ENCODE results near the gene CYSTM1. TPM values are rescaled to one million over a fixed set of nuclear protein-coding genes. Genes with fewer than 3 reads are reported as not detected.

The CYSTM1 gene
- total RNA-seq, 2 experiments from 2014 or later: 10.5 to 12.2 TPM

DNA sequence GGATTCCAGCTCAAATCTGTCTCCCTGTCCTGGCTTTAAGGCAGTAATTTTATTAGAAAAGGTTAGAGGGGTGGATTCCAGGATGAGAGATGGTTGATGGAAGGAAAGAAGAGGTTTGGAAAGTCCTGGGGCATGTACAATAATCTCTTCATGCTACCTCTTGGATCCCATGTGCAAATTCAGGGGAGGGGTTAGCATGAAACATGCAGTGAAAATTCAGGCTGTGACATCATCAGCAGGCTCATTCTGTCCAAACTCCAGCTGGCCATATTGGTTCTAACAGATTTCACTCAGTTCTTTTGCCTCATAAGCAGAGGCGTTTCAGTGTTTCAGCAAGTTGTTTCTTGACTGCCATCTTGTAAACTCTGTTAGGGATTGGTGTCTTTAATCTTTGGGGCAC is 55.4 kb downstream of the CYSTM1 start:
- ATAC-seq (no peak), DNase-seq (no peak)
- ChIA-PET CTCF (interaction anchor here (1.0 to 2.3 kb wide), 2 partner anchors 9 to 122 kb away, joined by 3 to 8 read pairs; no protein-coding TSS in a partner anchor), POLR2A (no interaction called here)
- Mint-ChIP-seq H3K27me3 (ENCODE audit: low read depth) (peaks cover 11% of the 10 kb centered on the region), H3K9me3 (ENCODE audit: insufficient read depth) (no peaks in the 10 kb centered on the region), H3K4me1 (ENCODE audit: low read depth) (no peaks in the 10 kb centered on the region), H3K4me3 (no peak overlapping the region), H3K36me3 (ENCODE audit: low read depth) (no peaks in the 10 kb centered on the region), H3K27ac (no peak overlapping the region)

DNA sequence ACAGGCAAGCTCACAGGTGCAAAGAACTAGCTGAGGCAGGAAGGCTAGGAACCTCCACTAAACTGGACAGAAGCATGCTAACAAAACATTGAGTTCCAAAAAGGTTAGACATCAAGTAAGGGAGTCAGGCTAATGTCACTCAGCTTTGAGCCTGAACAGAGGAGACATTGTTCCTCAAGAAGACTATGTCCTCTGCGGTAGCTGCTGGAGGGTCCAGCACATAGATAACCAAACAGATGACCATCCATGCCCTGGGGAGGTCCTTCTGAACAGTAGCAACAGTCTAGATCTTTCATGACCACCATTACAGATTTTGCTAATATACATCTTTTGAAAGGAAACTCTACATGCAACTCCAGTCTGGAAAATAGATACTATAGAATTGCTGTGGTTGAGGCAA is 57.7 kb downstream of the CYSTM1 start:
- CTCF ChIA-PET: interaction anchor here (0.5 to 1.8 kb wide), 5 partner anchors 12 to 126 kb away, joined by 3 to 7 read pairs (median 3); no protein-coding TSS in a partner anchor

DNA sequence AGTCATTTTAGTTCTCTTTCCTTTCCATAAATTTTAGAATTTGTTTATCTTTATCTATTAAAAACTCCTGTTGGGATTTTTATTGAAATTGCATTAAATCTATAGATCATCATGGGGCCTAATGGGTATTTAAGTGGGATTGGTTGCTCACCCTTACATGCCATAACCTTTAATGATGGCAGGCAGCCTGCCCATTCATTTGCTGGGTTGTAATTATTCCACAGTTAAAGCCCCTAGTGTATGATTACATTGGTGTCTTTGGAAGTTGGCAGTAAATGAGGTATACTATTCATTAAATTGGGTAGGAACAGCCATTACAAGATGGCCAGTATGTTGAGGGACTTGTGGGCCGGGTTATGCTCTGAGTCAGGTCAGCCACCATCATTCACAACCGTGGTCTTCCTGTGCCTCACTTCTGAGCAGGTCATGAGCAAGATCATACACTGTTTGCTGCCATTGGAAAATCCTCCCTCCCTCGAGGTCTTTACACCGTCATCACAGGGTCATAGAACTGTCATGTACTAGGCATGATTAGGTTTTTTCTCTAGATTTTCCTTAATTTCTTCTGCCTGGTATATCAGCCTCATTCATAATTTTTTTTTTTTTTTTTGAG is 59.5 kb downstream of the CYSTM1 start:
- CTCF ChIA-PET: interaction anchor here (0.7 to 28.9 kb wide), 2 partner anchors 115 to 118 kb away, joined by 4 to 796 read pairs; partner anchors contain the start of gene HBEGF
- Mint-ChIP-seq H3K27me3 (ENCODE audit: low read depth) (peaks cover 11% of the 10 kb centered on the region), H3K36me3 (ENCODE audit: low read depth) (no peaks in the 10 kb centered on the region), H3K4me1 (ENCODE audit: low read depth) (no peaks in the 10 kb centered on the region), H3K4me3 (no peak overlapping the region), H3K27ac (no peak overlapping the region), H3K9me3 (ENCODE audit: insufficient read depth) (no peaks in the 10 kb centered on the region)
- POLR2A ChIA-PET: no interaction called here
- ATAC-seq: no peak
- DNase-seq: no peak

More for the DNA sequence above, 57.7 kb downstream of the CYSTM1 start:
- H3K9me3 Mint-ChIP-seq (ENCODE audit: insufficient read depth): no peaks in the 10 kb centered on the region
- H3K27ac Mint-ChIP-seq: no peak overlapping the region
- H3K36me3 Mint-ChIP-seq (ENCODE audit: low read depth): no peaks in the 10 kb centered on the region
- peaks cover 11% of the 10 kb centered on the region for H3K27me3 Mint-ChIP-seq (ENCODE audit: low read depth)
- no peak for DNase-seq
- ATAC-seq: no peak
- POLR2A ChIA-PET: no interaction called here
- no peaks in the 10 kb centered on the region for H3K4me1 Mint-ChIP-seq (ENCODE audit: low read depth)
- H3K4me3 Mint-ChIP-seq: no peak overlapping the region

DNA sequence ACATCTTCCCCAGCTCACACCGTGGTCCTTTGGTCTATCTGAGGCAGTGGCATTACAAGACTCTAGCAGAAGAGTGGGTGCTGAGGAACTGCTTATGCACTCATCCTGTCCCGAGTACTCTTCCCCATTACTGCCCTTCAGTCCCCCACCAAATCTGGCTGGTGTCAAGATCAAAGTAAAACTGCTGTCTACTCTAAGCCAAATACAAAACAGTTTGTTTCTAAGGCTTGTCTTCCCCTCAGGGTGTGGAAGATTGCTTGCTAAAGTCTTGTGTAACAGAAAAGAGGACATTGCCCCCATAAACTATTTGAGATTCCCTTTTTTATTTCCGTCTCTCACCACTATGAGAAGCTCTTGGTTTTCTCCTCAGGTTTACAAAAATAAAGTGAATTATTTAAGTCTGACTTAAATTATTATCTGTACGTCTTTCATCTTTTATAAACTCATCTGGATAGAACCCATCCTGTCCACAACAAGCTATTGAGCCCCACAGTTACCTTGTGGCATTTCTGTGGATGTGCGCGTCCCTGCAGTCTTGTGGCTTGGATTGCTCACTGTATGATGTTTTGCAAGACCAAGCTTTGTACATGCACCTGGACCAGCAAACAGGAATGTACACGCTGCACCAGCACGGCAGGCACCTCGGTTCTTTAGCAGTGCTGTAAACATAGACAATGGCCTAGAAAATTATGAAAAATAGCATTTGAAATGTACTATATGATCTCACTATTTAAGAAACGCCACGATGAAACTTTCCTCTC is 61.0 kb downstream of the CYSTM1 start:
- POLR2A ChIA-PET: no interaction called here
- Mint-ChIP-seq H3K27ac (no peak overlapping the region), H3K27me3 (ENCODE audit: low read depth) (peaks cover 11% of the 10 kb centered on the region), H3K4me3 (no peak overlapping the region), H3K9me3 (ENCODE audit: insufficient read depth) (no peaks in the 10 kb centered on the region), H3K36me3 (ENCODE audit: low read depth) (no peaks in the 10 kb centered on the region), H3K4me1 (ENCODE audit: low read depth) (no peaks in the 10 kb centered on the region)
- no peak for ATAC-seq
- no peak for DNase-seq
- CTCF ChIA-PET: interaction anchor here (1.3 to 28.9 kb wide), 6 partner anchors 9 to 137 kb away, joined by 4 to 796 read pairs (median 7); partner anchors contain the start of gene HBEGF

DNA sequence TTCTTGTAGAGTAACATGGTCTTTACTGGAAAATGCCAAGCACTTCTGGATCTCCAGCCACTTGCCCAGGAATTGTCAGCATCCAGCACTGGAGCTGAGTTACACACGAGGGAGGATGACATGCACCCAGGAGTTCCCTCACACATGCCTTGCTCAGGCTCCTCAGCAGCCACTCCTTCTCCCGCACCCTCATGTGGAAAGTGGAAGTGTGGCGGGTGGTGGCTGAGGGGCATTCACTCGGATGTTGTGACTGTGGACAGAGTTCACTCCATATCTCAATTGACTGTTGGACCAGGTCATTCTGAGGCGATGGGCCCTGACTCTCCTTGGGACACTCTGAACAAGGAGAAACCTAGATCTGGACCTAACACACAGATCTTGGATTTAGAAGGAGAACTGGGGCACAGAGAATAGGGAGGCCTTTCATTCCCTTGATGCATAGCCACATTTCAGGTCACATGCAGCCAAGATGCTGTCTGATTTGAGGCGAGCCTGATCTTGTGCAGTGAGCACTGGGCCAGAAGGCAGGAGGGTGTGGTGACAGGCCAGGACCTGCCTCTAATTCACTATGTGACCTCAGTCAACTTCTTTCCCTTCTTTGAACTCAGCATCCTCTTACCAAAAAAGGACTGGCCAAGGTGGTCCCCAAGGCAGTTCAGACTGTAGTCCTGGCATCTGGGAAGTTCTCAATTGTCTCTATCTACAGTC is 62.1 kb downstream of the CYSTM1 start:
- ChIA-PET POLR2A (no interaction called here), CTCF (interaction anchor here (1.3 to 28.9 kb wide), 6 partner anchors 8 to 136 kb away, joined by 4 to 796 read pairs (median 7); partner anchors contain the start of gene HBEGF)
- H3K27me3 Mint-ChIP-seq (ENCODE audit: low read depth): peaks cover 6% of the 10 kb centered on the region
- H3K9me3 Mint-ChIP-seq (ENCODE audit: insufficient read depth): no peaks in the 10 kb centered on the region
- no peak for DNase-seq
- no peak overlapping the region for H3K27ac Mint-ChIP-seq
- ATAC-seq: no peak
- no peaks in the 10 kb centered on the region for H3K4me1 Mint-ChIP-seq (ENCODE audit: low read depth)
- no peak overlapping the region for H3K4me3 Mint-ChIP-seq
- no peaks in the 10 kb centered on the region for H3K36me3 Mint-ChIP-seq (ENCODE audit: low read depth)

DNA sequence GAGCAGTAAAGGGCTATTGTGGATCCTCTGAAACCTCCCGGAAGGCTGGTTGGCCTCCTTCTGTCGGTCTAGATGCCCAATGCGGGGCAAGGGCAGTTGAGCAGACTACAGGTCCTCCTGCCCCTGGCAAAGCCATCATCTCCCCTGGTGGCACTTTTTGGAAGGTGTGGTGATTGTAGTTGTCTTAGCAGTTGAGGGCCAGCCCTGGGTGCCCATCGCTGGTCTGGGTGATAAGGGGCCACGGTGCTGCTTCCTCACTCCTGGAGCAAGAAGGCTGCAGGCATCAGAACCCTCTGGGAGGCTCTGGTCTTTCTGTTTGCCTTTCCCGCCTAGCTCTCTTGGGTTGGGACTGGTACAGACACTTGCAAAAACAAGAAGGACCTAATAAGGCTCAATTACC is 63.8 kb downstream of the CYSTM1 start:
- H3K9me3 Mint-ChIP-seq (ENCODE audit: insufficient read depth): no peaks in the 10 kb centered on the region
- ChIA-PET POLR2A (no interaction called here), CTCF (interaction anchor here (1.0 to 28.9 kb wide), 5 partner anchors 15 to 483 kb away, joined by 3 to 796 read pairs (median 10); partner anchors contain the start of gene HBEGF)
- ATAC-seq (no peak), DNase-seq (no peak)
- H3K36me3 Mint-ChIP-seq (ENCODE audit: low read depth): no peaks in the 10 kb centered on the region
- no peaks in the 10 kb centered on the region for H3K4me1 Mint-ChIP-seq (ENCODE audit: low read depth)
- H3K4me3 Mint-ChIP-seq: no peak overlapping the region
- no peak overlapping the region for H3K27ac Mint-ChIP-seq
- H3K27me3 Mint-ChIP-seq (ENCODE audit: low read depth): peaks cover under 1% of the 10 kb centered on the region

DNA sequence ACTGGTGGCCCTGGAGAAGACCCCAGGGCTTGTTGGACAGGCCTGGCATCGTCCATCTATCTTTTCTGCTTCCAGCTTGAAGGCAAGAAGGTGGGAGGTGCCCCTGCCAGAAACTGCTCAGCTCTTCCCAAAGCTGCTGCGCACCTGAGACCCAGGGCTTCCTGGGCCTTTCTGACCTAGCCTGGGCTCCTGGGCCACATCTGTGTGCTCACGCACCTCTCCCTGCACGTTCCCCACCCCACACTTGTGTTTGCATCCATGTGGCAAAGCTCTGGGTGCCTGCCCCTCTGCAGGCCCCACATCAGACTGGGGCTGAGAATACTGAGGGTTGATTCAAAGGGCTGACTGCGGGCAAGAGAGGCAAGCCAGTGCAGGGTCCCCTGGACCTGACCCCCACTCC is 64.5 kb downstream of the CYSTM1 start:
- CTCF ChIA-PET: interaction anchor here (0.7 to 28.9 kb wide), 23 partner anchors 9 to 486 kb away, joined by 3 to 796 read pairs (median 4); partner anchors contain the start of gene HBEGF
- Mint-ChIP-seq H3K36me3 (ENCODE audit: low read depth) (peaks cover 2% of the 10 kb centered on the region), H3K27ac (no peak overlapping the region), H3K4me1 (ENCODE audit: low read depth) (peaks cover 2% of the 10 kb centered on the region), H3K9me3 (ENCODE audit: insufficient read depth) (no peaks in the 10 kb centered on the region), H3K27me3 (ENCODE audit: low read depth) (no peaks in the 10 kb centered on the region), H3K4me3 (no peak overlapping the region)
- ATAC-seq: no peak
- POLR2A ChIA-PET: no interaction called here
- no peak for DNase-seq

DNA sequence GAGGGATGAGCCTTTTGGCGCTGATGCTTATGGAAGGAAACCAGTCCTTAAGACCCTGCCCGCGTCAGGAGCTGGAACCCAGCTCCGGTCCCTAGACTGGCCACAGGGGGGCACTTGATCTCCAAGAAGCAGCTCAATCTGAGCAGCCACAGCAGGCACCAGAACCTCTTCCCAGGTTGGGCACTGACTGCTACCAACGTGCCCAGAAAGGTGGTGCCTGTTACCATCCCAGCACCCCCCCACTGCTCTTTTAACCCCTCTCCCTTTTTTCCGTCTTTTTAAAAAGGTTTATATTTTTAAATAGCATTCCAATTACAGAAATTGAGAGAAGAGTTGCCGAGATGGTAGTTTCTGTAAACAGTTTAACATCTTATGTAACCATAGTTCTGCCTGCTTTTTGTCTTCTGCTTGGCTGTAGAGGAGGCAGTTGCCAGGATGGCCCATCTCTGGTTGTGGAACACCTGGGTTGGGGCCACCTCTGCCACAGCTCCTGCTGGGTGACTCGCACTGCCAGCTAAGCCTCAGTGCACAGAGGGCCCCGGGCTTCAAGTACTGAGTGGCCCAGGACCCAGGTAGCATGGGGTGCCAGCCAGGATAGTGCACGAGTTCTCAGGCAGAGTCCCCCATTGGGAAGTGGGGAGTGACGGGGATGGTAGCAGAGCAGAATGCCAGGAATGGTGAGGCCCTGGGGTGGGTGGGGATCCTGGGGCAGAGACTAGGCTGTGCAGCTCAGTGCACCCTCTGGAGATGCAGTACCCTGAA is 65.1 kb downstream of the CYSTM1 start:
- no peak overlapping the region for H3K27ac Mint-ChIP-seq
- no peaks in the 10 kb centered on the region for H3K9me3 Mint-ChIP-seq (ENCODE audit: insufficient read depth)
- ChIA-PET POLR2A (no interaction called here), CTCF (interaction anchor here (0.6 to 28.9 kb wide), 26 partner anchors 10 to 485 kb away, joined by 3 to 796 read pairs (median 4); partner anchors contain the start of gene HBEGF)
- H3K27me3 Mint-ChIP-seq (ENCODE audit: low read depth): no peaks in the 10 kb centered on the region
- DNase-seq (peak; percentile 78), ATAC-seq (peak; percentile 69)
- H3K4me1 Mint-ChIP-seq (ENCODE audit: low read depth): peaks cover 8% of the 10 kb centered on the region
- peaks cover 6% of the 10 kb centered on the region for H3K36me3 Mint-ChIP-seq (ENCODE audit: low read depth)
- H3K4me3 Mint-ChIP-seq: no peak overlapping the region

DNA sequence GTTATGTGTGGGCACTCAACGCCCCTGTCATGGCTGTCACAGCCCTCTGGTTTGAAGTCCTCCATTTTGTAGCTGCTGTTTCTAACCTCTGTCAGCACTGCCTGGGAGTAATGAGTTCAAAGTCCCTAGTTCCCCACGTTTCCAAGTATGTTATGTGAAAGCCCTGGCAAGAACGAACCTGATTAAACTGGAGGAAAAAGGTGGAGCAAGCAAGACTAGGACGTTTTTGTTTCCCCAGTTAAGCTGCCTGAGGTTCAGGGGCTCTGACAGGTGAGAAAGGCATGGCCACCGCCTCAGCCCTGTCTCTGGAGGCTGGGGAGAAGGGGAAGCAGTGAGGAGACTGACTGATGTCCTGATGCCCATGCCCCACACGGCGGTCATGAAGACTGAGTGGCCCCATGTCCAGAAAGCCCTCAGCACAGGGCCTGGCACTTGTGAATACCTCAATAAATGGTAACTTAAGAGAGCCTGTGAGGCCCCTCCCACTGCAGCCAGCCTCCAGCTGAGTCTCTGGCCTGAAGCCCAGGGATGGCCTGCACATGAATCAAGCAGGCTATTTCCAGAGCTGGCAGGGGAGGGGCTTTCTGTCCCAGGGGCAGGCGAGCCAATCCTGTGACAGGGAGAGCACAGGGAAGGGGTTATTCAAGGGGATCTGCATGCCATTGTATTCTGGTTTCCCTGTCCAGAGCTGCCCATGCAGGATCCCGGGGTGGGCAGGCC is 66.2 kb downstream of the CYSTM1 start:
- Mint-ChIP-seq H3K4me1 (ENCODE audit: low read depth) (peaks cover 18% of the 10 kb centered on the region), H3K36me3 (ENCODE audit: low read depth) (peaks cover 12% of the 10 kb centered on the region), H3K27ac (no peak overlapping the region), H3K9me3 (ENCODE audit: insufficient read depth) (no peaks in the 10 kb centered on the region), H3K27me3 (ENCODE audit: low read depth) (no peaks in the 10 kb centered on the region), H3K4me3 (no peak overlapping the region)
- ATAC-seq: no peak
- ChIA-PET CTCF (interaction anchor here (1.2 to 28.9 kb wide), 8 partner anchors 46 to 131 kb away, joined by 3 to 796 read pairs (median 4); partner anchors contain the start of genes HBEGF and SLC4A9), POLR2A (no interaction called here)
- DNase-seq: no peak

DNA sequence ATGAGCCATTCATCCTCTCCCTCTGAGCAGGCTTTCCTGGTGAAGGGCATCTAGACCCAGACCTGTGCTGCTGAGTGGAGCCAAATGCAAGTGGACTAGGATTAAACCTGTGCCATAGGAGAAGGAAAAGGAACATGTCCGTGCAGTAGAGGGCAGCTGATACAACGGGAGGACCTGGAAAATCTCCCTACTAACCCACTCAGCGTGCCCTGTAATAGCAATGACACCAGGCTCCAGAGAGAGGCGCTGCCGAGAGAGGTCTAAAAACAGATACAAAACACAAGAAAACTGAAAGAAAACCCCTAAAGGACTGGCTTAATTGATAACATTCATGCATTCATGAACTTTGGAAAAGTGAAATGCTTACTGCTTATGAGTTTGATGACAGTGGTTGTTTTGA is 67.1 kb downstream of the CYSTM1 start:
- H3K4me3 Mint-ChIP-seq: no peak overlapping the region

More for the DNA sequence above, 67.1 kb downstream of the CYSTM1 start:
- Mint-ChIP-seq H3K9me3 (ENCODE audit: insufficient read depth) (no peaks in the 10 kb centered on the region), H3K36me3 (ENCODE audit: low read depth) (peaks cover 12% of the 10 kb centered on the region), H3K27me3 (ENCODE audit: low read depth) (no peaks in the 10 kb centered on the region), H3K27ac (no peak overlapping the region), H3K4me1 (ENCODE audit: low read depth) (peaks cover 27% of the 10 kb centered on the region)
- POLR2A ChIA-PET: no interaction called here
- CTCF ChIA-PET: interaction anchor here (1.2 to 28.9 kb wide), 8 partner anchors 20 to 393 kb away, joined by 3 to 796 read pairs (median 4); partner anchors contain the start of genes HBEGF, PFDN1 and SLC4A9
- ATAC-seq (no peak), DNase-seq (no peak)
